Forelimb muscle (tissue), 1 donor: Measurements from ENCODE around the gene FHIT. TPM values are rescaled to one million over a fixed set of nuclear protein-coding genes. Genes with fewer than 3 reads are reported as not detected.

Source experiments
- DNase-seq: peaks from one replicate; pipeline ENCODE4 v3.0.0-alpha.2; 2013; ENCODE audit warnings: low read depth
- polyA plus RNA-seq: library from polyadenylated mRNA; unstranded; fragments of 120-200 nt; gene quantifications from one replicate; pipeline ENCODE4 v1.2.1, GENCODE V29; 2013; ENCODE audit not compliant: insufficient read length

The FHIT gene
- polyA plus RNA-seq, 1 donor: 7.1 TPM

DNA sequence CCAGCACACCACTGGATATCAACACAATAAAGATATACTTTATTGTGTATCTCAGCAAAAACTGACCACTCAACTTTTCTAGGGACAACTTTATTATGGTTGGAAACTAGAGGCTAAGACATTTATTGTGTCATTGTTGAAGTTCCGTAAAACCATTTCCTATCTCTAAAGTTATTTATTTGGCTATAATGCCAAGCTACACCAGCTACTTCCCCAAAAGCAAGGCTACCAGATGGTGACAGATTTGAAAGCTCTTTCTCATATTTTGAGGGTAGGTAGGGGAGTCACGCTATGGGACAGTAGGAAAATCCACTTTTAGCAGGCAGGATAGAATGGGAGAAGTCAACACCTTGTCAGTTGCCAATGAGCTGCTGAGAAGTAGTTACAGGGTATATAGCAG lies 1366.8 kb downstream of the FHIT start:
- no peak for DNase-seq

DNA sequence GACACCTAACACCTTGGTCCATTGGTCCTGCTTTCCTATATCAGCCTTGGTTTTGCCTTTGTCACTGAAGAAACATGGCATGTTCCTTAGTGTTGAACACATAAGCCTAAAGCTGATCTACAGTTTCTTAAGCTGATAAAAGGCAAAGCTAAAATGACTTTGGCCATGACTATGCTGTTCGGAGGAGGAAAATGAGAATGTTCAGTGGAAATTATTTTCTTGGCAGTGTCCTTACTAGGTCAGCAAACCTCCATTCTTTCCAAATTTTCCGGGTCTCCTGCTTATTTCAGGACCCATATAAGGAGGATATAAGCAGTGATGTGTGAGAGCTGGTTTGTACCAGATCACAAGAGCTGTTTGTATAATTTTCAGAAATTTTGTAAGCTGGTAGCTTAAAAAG lies 1368.5 kb downstream of the FHIT start:
- DNase-seq: no peak

DNA sequence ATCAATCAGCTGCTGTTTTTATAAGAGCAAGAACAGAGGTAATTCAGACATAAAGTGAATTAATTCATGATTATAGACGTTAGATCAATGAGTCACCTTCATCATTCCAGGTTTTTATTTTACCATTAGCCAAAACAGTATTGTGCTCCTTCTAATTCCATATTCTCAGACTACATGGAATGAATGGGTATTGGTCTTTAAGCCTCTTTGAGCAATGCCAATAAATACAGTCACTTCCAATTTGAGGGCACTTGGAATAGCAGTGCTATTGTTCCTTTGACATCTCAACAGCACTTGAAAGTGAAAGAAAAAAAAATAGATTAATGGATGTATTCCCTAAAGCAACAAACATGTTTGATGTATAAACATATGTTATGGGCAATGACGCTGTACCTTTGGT lies 1370.5 kb downstream of the FHIT start:
- DNase-seq: no peak

DNA sequence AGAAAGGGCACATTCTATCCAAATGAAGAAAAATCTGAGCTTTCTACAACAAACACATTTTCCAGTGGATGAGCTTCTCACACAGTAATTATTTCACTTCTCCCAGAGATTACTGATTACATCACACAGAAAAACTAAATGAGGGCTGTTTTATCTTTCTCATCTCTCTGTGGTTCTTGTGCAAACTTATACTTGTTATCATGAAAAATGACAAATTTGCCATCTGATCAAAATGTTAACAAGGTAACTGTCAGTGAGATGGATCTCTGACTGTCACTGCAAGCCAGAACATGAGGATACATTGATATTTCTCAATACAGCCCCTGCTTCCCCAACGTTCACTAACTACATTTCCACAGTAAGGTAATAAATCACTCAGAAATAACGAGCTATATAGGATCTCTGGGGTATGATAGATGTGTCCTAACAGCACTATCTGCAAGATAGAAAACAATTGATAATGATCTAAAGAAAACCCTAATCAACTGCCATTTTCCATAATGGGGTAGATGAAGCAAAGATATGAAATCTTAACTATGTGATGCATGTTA lies 1372.1 kb downstream of the FHIT start:
- DNase-seq: no peak

DNA sequence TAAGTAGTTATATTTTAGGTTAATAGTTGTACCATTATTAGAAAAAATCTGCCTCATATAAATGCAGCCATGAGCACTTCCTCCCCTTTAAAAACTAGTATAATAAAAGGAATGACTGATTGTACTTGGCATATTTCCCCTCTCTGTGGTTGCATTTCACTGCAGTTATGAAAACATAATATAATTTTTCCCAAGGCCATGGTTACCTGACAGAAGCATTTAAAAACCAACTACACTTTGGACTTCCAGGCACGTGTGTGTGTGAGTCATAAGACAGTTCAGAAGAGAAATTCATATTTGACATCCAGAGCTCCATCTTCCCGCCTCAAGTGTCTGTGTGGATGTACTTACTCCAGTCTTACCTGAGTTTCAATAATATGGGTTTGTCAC lies 1373.2 kb downstream of the FHIT start:
- DNase-seq: no peak

DNA sequence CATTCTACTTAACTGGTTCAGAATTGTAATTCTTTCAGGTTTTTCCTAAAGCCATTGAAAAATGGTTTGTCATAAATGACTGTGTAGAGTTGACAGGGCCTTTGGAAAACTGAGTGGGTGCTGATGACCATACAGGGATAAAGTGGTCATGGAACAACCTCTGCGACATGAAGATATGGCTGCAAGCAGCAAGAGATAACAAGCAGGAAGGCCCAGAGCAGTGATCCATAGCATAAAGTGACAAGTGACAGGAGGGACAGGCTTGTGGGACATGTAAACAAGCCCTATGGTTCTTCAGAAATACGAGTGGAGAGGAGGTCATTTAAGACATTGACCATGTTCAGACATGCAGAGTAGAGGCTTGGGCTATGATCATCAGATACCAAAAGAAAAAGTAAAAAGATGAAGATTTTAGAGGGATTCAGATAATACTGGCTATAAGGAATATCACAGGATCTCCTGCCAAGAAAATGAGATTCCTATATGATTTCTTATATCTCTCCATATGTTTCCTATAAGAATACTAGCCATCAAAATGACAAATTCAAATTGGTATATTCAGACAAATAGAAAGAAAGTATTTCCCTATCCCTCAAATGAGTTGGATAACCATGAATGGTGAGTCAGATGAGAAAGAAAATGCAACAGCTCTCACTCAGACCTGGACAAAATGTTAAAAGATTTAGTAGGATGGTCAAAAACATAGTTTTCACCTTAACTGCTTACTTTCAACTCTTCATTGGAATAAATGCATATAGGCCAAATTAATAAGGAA lies 1373.8 kb downstream of the FHIT start:
- DNase-seq: no peak

DNA sequence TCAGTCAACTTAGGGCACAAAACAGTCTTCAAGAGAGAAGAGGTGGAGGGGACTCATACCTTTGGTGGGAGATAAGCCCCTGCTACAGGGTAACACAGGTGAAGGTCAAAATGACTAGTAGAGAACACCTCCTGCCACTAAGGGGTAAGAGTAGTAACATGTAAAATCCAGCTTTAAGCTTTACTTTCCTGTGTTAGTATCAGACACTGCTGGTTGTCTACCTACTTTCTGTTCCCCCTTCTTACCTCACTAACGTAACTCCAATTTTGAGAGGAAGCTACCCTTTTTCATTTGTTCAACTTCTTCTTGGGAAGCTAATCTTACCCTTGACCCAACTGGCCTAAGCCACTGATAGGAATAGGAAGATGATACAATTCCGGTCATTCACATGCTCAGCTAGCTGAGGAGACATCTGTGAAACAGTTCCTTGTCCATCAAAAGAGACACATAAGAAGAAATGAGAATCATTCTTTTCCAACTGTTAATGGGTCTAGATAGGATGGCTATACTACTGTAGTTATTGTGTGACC lies 1374.7 kb downstream of the FHIT start:
- DNase-seq: no peak

DNA sequence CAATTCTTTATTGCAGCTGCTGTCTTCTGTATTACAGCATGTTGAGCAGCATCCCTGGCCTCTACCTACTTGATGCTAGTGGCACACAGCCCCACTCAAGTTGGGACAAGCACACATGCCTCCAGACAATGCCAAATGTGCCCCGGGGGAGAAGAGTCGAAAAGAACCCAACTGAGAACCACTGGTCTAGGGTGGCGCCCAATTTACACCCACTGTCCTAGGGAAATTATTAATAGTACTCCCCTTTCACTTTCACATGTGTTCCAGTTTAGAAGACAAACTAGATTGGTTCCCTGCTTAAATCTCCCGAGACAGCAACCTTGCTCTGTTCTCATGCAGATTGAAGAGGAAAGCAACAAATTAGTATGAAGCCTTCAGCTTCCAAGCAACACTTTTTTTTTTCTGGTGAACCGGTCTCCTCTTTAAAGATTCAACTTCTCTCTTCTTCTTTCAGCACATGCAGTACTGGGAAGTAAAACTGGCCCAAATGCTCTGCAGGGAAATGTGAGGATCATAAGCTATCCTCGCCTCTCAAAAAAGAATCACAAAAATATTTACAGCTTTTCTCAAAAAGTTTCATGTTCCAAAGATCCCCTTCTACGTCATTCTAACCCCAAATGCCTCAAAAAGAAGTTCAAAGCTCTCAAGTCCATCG lies 1377.5 kb downstream of the FHIT start:
- no peak for DNase-seq

DNA sequence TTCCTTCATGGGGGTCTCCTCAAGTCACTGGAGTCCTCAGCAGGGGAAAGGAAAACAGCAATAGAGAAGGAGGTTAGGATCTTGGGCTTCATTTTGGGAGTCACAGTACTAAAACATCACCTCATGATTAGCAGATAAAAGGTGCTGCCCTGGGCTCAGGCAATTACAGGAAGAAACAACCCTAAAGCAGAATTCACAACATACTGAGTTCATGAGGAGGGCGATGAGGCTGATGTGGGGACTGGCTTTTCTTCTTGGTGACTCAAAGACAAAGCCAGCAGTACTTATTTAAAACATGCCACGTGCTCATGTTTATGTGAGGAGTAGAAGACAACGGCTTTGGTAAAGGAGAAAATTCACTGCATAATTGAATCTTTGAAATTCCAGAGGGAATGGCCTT lies 1379.1 kb downstream of the FHIT start:
- DNase-seq: no peak

DNA sequence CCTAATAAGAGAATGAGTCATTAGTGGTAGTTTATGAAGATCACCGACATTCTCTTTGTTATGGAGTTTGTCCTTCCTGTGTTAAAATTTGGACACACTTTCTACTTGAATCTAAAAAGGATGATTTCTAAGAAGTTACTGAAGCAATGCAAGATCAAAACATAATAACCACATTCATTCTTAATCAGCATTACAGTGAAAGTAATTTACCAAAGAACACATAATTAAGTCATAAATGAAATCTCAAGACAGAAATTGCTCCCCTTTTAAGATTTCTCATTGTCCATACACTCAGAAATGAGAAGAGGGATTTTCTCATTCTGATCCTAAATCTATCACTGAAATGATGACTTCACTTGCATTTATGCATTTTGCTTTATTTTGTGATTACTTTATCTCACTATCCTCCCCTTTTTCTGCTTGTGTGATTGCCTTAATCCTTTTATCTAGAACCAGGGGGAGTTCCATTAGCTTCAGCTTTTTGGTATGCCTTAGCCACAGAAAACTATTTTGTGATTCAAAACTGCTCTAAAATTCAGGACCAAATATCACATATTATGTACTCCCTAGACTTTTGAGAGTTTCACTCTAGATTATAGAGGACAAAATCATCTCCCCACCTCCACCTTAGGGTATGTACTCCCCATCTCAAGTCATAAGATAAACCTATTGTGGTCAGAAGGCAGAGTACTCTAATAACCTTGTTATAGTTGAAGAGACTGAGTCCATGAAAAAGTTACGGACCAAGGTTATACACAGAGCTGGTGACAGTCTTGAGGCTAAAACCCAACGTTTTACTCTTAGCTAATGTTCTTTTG lies 1383.9 kb downstream of the FHIT start:
- no peak for DNase-seq

DNA sequence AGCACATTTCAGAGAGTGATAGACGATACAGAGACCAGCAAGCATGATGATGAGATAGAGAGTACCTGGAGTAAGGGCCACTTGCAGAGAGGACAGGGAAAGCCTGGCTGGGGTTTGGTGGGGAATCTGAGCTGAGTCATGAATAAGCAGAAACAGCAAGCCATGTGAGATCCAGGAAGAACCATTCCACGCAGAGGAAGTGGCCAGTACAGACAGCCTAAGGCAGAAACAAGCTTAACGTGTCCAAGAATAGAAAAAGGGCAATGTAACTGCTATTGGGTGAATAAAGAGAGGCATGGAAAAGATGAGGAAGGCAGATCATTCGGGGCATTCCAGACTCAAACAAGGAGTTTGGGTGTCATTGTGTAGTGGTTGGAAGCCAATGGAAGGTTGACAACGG lies 1385.2 kb downstream of the FHIT start:
- no peak for DNase-seq

DNA sequence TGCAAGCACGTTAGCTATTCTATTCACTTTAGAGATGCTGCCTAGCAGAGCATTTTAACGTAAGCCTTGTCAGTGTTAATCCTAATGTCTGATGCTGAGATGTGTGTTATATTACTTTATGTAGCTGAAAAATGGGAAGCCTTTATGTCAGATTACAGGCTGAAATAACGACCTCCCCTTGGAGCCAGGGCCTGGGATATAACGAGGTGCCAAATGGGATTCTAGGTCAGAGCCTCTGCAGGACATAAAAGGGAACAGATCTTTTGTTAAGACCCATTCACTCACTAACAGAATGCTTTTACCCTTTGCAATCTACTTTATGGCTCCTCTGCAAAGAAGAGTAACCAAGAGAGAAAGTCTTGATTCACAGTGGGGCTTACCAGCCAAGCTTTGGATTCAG lies 1385.9 kb downstream of the FHIT start:
- no peak for DNase-seq

DNA sequence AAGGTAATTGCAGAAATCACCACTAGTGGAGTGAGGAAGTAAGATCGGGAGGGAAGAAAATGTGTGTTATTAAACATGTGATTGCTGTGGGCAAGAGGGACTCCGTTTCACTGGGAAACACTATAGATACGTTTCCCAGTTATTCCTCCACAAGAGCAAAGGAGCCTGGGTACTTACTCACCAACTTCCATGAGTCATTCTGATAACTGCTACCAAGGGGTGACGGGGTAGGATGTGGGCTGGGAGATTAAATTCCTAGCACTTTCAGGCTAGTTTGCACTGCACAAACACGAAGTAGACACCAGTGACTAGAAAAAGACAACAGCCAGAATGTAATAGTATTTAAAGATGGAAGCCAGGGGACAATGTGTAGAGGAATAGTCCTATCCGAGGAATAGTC lies 1388.6 kb downstream of the FHIT start:
- no peak for DNase-seq

DNA sequence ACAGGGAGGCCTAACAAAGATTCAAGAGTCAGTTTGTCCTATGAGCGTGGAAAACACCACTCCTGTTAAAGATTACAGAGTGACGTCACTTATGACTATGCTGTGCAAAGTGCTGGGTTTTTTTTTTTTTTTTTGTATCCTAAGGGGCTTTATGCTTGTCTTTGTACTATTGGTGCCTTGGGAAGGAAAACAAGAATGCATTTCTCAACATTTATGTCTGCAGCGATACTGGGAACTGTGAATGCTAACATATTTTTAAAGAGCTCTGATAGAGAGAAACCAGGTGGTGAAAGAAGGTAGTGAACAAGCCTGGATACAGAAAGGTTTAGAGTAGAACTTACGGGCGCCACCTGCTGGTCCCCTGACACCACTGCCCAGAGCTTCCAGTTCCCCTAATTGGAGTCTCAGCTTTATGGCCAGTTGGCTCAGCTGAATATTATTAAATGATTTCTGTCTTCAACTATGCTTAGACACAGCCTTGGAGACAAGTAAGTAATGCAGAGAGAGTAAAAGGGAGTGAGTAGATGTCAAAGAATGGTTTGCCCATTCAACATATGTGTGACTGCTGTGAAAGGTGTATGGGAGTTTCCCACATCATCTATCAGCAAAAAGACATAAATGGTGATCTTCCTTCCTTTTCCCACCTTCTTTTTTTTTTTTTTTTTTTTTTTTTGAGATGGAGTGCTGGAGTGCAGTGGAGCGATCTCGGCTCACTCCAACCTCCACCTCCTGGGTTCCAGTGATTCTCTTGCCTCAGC lies 1393.5 kb downstream of the FHIT start:
- DNase-seq: peak; percentile 48

DNA sequence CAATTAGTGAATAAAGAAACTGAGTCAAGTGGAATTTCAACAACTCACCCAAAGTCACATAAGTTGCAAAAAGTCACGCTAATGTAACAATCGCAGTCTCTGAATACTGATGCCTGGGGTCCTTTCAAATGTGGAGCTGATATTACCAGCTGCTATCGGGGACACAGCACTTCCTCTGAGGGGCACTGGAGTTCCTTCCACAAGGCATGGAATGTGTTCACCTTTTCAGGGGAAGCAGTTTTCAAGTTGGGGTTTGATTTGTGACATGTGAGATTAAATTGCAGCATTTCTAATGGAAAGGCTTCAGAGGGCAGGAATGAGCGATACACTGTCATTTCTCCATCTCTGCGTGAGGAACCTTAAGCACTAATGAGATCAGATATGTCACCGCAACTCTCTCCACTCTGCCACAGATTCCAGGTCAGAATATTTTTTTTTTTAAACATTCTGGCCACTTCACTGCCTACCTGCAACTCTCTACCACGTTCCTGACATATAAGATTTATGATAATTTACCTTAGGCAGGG lies 1394.3 kb downstream of the FHIT start:
- DNase-seq: no peak

DNA sequence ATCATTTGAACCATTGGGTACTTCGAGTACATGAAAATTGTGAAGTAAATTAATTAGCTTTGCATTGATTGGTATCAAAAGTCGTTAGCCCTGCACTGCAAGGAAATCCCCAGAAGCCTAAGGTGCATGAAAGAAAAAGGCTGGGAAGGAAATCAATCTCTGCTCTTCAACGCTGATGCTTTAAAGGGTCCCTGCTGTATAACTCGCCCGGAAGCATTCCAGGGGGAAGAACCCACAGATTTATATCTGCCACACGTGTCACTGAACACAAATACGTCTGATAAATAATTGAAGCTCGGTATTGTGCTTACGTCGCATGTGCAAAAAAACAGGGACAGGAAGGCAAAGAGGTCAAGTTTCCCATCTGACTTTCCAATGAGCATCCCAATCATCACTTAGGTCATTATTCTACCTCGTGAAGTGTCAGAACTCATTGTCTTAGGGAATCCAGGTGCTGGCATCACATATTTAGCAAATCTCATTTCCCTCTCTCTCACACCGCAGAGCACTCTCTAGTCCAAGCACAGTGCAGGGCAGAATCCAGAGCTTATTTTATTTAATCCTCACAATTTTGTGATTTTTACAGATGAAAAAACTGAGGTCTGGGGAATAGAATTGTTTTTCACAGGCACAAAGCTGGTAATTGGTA lies 1397.1 kb downstream of the FHIT start:
- no peak for DNase-seq

DNA sequence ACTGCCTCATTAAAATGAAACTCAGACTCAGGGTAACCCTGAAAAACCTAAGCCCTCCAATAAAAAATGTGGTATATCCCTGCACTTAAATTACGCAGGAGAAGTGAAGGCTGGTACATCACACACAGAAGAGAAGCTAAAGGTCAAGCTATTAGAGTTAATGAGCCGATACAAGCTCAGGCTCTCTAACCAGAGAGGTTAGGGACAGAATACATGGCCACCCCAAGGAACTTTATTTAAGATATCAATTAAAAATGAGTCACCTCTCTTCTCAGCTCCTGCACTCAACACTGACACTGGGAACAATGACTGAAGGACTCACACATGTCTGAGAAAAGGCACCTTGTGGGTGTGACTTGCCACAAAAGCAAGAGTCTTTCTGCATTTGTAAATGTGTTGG lies 1400.8 kb downstream of the FHIT start:
- DNase-seq: no peak

DNA sequence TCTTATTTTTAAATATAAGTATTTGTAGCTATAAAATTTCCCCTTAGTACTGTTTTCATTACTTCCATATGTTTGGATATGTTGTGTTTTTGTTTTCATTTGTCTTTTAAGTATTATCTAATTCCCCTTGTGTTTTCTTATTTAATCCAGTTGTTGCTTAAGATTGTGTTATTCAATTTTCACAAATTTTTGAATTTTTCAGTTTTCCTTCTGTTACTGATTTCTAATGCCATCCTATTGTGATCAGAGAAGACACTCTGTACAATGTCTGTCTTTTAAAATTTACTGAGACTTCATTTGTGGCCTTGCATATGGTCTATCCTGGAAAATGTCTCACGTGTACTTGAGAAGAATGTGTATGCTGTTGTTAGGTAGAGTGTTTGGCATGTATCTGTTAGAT lies 1405.9 kb downstream of the FHIT start:
- peak; percentile 28 for DNase-seq

DNA sequence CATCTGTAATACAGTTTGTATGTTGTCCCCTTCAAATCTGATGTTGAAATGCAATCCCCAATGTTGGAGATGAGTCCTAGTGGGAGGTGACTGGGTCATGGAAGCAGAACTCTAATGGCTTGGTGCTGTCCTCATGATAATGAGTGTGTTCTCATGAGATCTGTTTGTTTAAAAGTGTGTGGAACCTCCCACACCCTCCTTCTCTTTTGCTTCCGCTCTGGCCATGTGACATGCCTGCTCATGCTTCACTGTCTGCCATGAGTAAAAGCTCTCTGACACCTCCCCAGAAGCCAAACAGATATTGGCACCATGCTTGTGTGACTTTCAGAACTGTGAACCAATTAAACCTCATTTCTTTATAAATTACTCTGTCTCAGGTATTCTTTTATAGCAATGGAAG lies 1407.4 kb downstream of the FHIT start:
- no peak for DNase-seq

DNA sequence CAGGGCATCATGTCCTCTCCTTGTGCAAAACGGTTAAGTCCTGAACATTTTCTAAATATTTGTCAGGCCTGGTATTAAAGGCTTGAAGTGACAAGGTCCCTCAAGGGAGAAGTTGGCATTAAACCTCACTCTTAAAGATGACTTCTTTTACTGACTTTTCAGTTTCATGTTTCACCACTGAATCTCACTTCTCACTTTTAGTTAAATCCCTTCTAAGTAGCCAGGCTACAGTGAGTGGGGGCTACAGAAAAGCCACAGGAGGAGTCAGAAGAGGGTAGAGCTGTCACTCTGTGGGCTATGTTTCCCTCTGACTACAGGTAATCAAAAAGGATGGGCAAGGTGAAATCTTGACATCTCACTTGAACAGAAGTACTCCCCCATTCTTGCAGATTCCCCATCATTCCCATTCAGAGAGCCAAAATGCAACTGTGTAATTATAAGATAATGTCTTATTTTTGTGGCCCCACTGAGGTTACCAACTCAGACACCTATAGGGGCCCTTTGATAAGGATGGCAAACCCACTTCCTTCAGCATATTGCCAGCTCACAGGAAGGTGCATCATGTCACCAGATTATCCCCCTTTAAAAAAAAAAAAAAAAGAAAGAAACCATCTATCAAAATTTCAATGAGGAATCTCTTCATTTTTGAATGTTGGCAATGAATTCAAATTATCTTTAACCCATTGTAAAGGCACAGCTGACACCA lies 1411.3 kb downstream of the FHIT start:
- DNase-seq: no peak
